Ovary (tissue), 9 donors: Measurements from ENCODE around the gene TBL1XR1. TPM values are rescaled to one million over a fixed set of nuclear protein-coding genes. Genes with fewer than 3 reads are reported as not detected.

Experiments
- DNase-seq, 5 donors: peaks; one replicate each; pipeline ENCODE4 v3.0.0-alpha.2; 2019 to 2020
- H3K27ac ChIP-seq, 2 donors: fragments of 200-600 bp; one replicate each; pipeline versions ENCODE4 v1.5.1 to v1.8.0; 2019 to 2022
- H3K27me3 ChIP-seq: fragments of 200-600 bp; one replicate; pipeline ENCODE4 v1.8.0; 2022
- H3K36me3 ChIP-seq: fragments of 200-600 bp; sonication (generic); one replicate; pipeline ENCODE4 v1.5.1; 2019
- H3K4me1 ChIP-seq: one replicate; pipeline ENCODE4 v1.8.1; 2013; ENCODE audit warnings: mild to moderate bottlenecking, moderate library complexity; ENCODE audit not compliant: insufficient read depth
- H3K4me3 ChIP-seq: fragments of 200-600 bp; sonication (generic); one replicate; pipeline ENCODE4 v1.5.1; 2017
- H3K9me3 ChIP-seq, 2 donors: fragments of 200-600 bp in 1 of 2; sonication (generic) in 1 of 2; one replicate each; pipeline versions ENCODE4 v1.5.1 to v1.8.1; 2013 to 2019; ENCODE audit warnings: mild to moderate bottlenecking in 1 of 2, moderate library complexity in 1 of 2
- CTCF ChIP-seq, 3 donors: fragments of 450-650 bp in 2 of 3; fragments of 200-600 bp in 1 of 3; IDR thresholded peaks; one replicate each; pipeline versions ENCODE4 v1.5.1 to v1.8.0; 2016 to 2022; ENCODE audit warnings: antibody characterized with exemption in 3 of 3, mild to moderate bottlenecking in 1 of 3
- EP300 ChIP-seq: sonication (generic); formaldehyde crosslinking; IDR thresholded peaks from one replicate; pipeline ENCODE4 v1.6.1; 2017; ENCODE audit warnings: antibody characterized with exemption
- POLR2A ChIP-seq: fragments of 450-650 bp; IDR thresholded peaks from one replicate; pipeline ENCODE4 v1.6.1; 2017; ENCODE audit warnings: antibody characterized with exemption, mild to moderate bottlenecking, moderate library complexity
- WGBS, 3 donors: extraction: QIAGEN DNeasy Blood & Tissue Kit in 1 of 3; methylation state at CpG; one replicate each; pipeline versions ENCODE4 v1.1.5 to v1.1.7; 2013 to 2017; 5-methylcytosine and 5-hydroxymethylcytosine counted together
- intact Hi-C, 4 donors: fragments of 100-400 bp; cut with DNase I; formaldehyde crosslinking; loops; one replicate each; pipeline versions ENCODE4 v1.11.0 to v1.15.1; 2022 to 2023
- polyA plus RNA-seq, 2 donors: library from polyadenylated mRNA; stranded (reverse); fragments of 200-250 nt in 1 of 2; fragments of 350-450 nt in 1 of 2; fragmentation: Illumina TruSeq in 1 of 2; extraction: RNeasy Lipid Tissue Mini Kit (QIAGEN cat#74804) in 1 of 2; gene quantifications; one replicate each; pipeline ENCODE4 v1.2.3, GENCODE V29; 2013 to 2014
- total RNA-seq, 7 donors: library from RNA; depleted of rRNA in 2 of 7; stranded (reverse); fragments of >200 nt in 2 of 7; fragmentation: NEBNext Ultra II Directional in 3 of 7; extraction: Animal tissue kit (Norgen Biotek cat#: 25700) in 3 of 7; gene quantifications; one replicate each; pipeline versions ENCODE4 v1.1.0 to v1.2.4, GENCODE V29; 2016 to 2023
- donor health status: DM: no; HTN: no; CAD: no; lungs with moderate emphysema.
- donor health status: DM: no; HTN: no; CAD: no.
- donor health status: Bipolar disorder and iron deficiency.
- donor health status: DM: yes; HTN: yes; CAD: no.
- donor health status: DM: no; HTN: no; CAD: no.
- donor health status: DM: yes; HTN: yes; CAD: no.

TBL1XR1 gene
- total and polyA plus RNA-seq, 9 donors: 30.0 to 160 (median 114) TPM

- no peak overlapping the region for H3K4me3 ChIP-seq
- WGBS, 3 donors: 89 to 94% (median 91%) methylated on average over 3 of the region's 3 CpGs
- no peak for DNase-seq
- H3K9me3 ChIP-seq: no peaks in the 10 kb centered on the region
- no peaks in the 10 kb centered on the region for H3K36me3 ChIP-seq
- H3K4me1 ChIP-seq: no peaks in the 10 kb centered on the region
- no peak for TF ChIP-seq POLR2A
- no peaks in the 10 kb centered on the region for H3K27me3 ChIP-seq
- intact Hi-C loops: no loop called here
- H3K27ac ChIP-seq: no peak overlapping the region
Measured at GRCh38 chr3:177084616-177085015, 112.7 kb downstream of the TBL1XR1 start.

GRCh38 chr3:177080122-177080521 is 117.2 kb downstream of the TBL1XR1 start:
- no peaks in the 10 kb centered on the region for H3K9me3 ChIP-seq
- TF ChIP-seq CTCF (IDR thresholded peaks at IDR 0.05): no peak
- no peak for TF ChIP-seq POLR2A
- no peak for TF ChIP-seq EP300
- H3K27ac ChIP-seq: no peak overlapping the region
- WGBS, 3 donors: 94 to 96% (median 96%) methylated on average over 1 of the region's 1 CpG
- H3K4me3 ChIP-seq: no peak overlapping the region
- intact Hi-C loops: no loop called here
- no peaks in the 10 kb centered on the region for H3K4me1 ChIP-seq
- H3K27me3 ChIP-seq: no peaks in the 10 kb centered on the region
- H3K36me3 ChIP-seq: no peaks in the 10 kb centered on the region
- DNase-seq: no peak

GRCh38 chr3:177079684-177080083 is 117.6 kb downstream of the TBL1XR1 start:
- no peak overlapping the region for H3K4me3 ChIP-seq
- TF ChIP-seq CTCF (IDR thresholded peaks at IDR 0.05): no peak
- no peak for TF ChIP-seq POLR2A
- TF ChIP-seq EP300: no peak
- 92 to 95% (median 95%) methylated on average over 1 of the region's 1 CpG for WGBS, 3 donors
- no peaks in the 10 kb centered on the region for H3K4me1 ChIP-seq
- no peaks in the 10 kb centered on the region for H3K9me3 ChIP-seq
- H3K36me3 ChIP-seq: no peaks in the 10 kb centered on the region
- intact Hi-C loops: no loop called here
- H3K27ac ChIP-seq: no peak overlapping the region
- H3K27me3 ChIP-seq: no peaks in the 10 kb centered on the region
- DNase-seq: no peak

- H3K4me3 ChIP-seq: no peak overlapping the region
- no peaks in the 10 kb centered on the region for H3K4me1 ChIP-seq
- no peaks in the 10 kb centered on the region for H3K27me3 ChIP-seq
- 78 to 92% (median 87%) methylated on average over 4 of the region's 4 CpGs for WGBS, 3 donors
- no peaks in the 10 kb centered on the region for H3K9me3 ChIP-seq
- no peak for DNase-seq
- intact Hi-C loops: no loop called here
- H3K36me3 ChIP-seq: no peaks in the 10 kb centered on the region
- no peak for TF ChIP-seq POLR2A
- no peak for TF ChIP-seq EP300
- no peak for TF ChIP-seq CTCF (IDR thresholded peaks at IDR 0.05)
- no peak overlapping the region for H3K27ac ChIP-seq
Measured at GRCh38 chr3:177071496-177072156, 125.7 kb downstream of the TBL1XR1 start.

- H3K4me1 ChIP-seq: peaks cover 3% of the 10 kb centered on the region
- WGBS, 3 donors: 94 to 96% (median 95%) methylated on average over 6 of the region's 6 CpGs
- no peaks in the 10 kb centered on the region for H3K36me3 ChIP-seq
- DNase-seq: no peak
- no peak overlapping the region for H3K27ac ChIP-seq
- no peak for TF ChIP-seq EP300
- TF ChIP-seq POLR2A: no peak
- TF ChIP-seq CTCF (IDR thresholded peaks at IDR 0.05): no peak
- H3K4me3 ChIP-seq: no peak overlapping the region
- H3K9me3 ChIP-seq: no peaks in the 10 kb centered on the region
- no peaks in the 10 kb centered on the region for H3K27me3 ChIP-seq
- intact Hi-C loops: loop anchor here in 2 of 4 donors (10.0 kb wide), 2 partner anchors 125 to 295 kb away; partner anchors contain the start of gene TBL1XR1 (in 1 of the 2)
Measured at GRCh38 chr3:177069514-177070329, 127.6 kb downstream of the TBL1XR1 start.
